HG02885 (cell line): ENCODE data around the gene ZNF121.
"Not testable (repeated sequence)": the region's sequence is repeated elsewhere in the genome, so short reads cannot be mapped to it uniquely, and the experiment has no call there.

ENCODE experiments used
- ATAC-seq: cut with Tn5 transposase; IDR thresholded peaks from one replicate; pipeline ENCODE4 v1.9.1; 2021; ENCODE audit warnings: mild to moderate bottlenecking; ENCODE audit not compliant: unreplicated experiment, poor library complexity

Gene ZNF121

DNA sequence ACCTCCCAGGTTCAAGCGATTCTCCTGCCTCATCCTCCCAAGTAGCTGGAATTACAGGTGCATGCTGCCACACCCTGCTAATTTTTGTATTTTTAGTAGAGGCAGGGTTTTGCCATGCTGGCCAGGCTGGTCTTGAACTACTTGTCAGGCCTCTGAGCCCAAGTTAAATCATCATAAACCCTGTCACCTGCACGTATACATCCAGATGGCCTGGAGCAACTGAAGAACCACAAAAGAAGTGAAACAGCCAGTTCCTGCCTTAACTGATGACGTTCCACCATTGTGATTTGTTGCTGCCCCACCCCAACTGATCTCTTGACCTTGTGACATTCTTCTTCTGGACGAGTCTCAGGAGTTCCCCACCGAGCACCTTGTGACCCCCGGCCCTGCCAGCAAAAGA lies 45.1 kb downstream of the ZNF121 start:
- ATAC-seq = not testable (repeated sequence)

DNA sequence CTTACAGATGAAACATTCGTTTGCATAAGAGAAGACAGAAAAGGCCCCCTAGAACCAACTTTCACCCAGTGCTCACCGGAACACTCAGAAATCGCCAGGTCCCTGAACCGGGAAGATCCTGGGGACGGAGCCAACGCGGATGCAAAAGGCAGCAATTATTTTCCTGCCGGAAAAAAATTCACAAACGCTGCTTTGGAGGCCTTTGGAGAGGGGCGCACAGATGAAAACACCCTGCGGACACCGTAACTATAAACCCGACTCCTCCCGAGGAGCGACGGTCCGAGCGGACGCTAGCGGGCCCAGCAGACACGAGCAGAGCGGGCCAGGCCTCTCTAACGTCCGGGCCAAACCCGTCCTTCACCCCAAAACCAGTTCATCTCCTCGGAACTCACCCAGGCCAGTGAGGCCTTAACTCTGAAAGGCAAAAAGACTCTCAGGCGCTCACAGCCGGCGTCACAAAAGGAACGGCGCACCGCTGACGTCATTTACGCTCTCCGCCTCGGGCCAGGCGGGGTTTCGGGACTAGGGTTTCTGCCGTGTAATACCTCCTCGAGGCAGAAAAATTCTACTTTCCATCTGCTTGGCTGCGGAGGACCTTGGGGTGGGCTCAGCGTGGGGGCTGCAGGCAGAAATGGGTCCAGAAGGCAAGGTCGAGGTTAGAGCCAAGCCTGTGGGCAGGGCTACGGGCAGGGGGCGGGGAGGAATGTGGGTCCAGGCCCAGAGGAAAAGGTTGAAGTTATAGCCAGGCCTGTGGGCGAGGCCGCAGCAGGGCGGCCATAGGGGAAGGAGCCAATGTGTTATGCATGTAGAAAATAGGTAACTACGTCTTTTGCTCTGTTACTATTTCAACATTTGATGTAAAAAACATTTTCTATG lies 45.9 kb downstream of the ZNF121 start, which contains the start of gene ZNF426:
TSS of gene ZNF426 (minus strand) at position 463 of the 876 bp plus-strand sequence. CDS start 2,413 bp downstream, outside the sequence.
- ATAC-seq = no peak

DNA sequence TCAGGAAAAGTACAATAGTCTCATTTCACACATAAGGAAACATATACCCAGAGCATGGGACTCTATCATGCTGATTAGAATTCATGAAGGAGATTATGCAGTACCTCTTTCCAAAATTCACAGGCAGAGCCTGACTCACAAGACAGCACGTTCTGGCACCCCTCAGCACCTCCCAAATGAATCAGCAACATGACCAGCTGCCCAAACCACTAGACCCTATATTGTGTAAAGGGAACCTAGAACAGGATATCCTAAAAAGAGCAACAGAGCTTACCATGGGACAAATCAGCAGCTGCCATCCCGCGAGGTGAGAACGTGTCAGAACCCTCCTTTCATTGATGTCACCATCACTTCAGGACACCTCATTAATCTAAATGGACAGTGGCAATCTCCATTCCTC lies 48.4 kb downstream of the ZNF121 start:
- ATAC-seq = no peak

DNA sequence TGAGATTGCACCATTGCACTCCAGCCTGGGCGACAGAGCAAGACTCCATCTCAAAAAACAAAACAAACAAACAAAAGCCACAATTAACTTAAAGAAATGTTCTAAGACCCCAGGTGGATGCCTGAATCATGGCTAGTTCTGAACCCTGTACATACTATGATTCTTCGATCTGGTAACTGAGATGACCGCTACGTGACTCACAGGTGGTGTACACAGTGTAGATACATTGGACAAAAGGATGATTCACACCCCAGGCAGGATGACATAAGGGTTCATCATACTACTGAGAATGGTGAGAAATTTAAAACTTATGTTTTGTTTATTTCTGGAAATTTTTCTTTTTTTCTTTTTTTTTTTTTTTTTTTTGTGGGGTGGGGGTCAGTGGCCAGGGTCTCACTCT lies 52.4 kb downstream of the ZNF121 start:
- ATAC-seq = no peak

DNA sequence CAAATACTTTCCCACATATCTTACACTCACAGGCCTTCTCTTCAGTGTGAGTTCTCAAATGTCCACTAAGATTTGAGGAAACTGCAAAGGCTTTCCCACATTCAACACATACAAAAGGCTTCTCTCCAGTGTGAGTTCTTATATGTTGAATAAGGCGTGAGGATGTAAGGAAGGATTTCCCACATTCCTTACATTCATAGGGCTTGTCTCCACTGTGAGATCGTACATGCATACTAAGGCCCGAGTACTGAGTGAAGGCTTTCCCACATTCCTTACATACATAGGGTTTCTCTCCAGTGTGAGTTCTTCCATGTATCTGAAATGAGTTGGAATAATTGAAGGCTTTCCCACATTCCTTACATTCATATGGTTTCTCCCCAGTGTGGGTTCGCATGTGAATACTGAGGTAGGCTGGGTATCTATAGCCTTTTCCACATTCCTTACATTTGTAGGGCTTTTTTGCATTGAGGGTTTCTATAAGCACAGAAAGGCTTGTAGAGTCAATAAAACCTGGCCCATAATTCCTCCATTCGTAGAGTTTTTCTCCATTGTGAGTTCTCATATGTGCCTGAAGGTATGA lies 55.5 kb downstream of the ZNF121 start:
- no peak for ATAC-seq

DNA sequence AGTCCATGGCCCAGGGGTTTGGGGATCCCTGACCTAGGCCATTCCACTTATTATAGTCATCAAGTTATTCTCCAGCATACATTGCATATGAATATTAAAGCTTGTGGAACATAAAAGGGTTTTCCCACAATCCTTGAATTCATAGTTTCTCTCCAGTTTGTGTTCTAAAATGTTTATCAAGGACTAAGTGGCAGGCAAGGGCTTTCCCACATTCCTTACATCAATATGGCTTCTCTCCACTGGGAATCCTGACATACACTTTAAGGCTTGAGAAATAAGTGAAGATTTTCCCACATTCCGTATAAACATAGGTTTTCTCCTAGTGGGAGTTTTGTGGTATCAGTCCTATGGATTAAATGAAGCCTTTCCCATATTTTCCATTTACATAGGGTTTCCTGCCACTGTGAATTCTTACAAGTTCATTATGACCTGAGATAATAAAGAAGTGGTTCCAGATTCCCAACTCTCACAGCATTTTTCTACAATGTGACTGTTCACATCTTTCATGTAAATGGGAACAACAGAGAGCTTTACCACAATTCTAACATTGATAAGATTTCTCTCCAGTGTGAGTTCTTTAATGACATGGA lies 60.3 kb downstream of the ZNF121 start:
- no peak for ATAC-seq
